8988T (cell line): ENCODE data around the gene COMMD7.

Experiments
- DNase-seq: peaks from one replicate; pipeline ENCODE4 v3.0.0; 2011

Gene COMMD7

GRCh38 chr20:32672982-32673851 is 70.0 kb downstream of the COMMD7 start:
- no peak for DNase-seq

DNA sequence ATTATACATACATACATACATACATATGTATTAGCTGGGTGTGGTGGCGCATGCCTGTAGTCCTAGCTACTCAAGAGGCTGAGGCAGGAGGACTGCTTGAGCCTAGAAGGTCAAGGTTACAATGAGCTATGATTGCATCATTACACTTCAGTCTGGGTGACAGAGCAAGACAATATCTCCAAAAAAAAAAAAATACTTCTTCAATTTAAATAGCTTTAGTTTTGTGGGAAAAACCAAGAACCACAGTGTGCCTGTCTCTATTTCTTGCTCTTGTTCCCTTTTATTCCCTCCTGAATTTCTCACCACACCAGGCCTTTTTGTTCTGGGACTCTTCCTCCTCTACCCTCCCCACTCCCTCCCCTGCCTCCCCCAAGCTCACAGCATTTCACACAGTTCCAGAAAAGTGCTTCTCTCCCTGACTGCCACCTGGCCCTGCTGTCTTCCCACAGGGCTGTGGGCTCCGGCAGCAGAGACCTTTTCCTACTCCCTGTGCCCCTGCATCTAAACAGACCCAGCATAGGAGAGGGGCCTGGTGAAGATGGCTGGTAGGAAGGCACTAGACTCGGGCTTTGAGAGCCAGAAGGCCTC is 70.8 kb downstream of the COMMD7 start:
- no peak for DNase-seq

DNA sequence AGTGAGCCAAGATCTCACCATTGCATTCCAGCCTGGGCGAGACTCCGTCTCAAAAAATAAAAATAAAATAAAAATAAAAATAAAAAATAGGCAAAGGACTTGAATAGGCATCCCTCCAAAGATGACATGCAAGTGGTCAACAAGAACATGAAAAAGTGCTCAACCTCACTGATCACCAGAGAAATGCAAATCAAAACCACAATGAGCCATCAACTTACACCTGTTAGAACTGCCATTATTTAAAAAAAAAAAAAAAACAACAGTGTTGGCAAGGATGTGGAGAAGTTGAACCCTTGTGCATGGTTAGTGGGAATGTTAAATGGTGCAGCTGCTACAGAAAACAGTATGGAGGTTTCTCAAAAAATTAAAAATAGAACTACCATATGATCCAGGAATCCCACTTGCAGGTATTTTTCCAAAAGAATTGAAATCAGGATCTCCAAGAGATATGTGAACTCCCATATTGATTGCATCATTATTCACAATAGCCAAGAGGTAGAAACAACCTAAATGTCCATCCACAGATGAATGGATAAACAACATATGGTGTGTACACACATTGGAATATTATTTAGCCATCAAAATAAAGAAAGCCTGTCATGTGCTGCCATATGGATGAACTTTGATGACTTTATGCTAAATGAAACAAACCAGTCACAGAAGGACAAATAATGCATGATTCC is 72.4 kb downstream of the COMMD7 start:
- no peak for DNase-seq

DNA sequence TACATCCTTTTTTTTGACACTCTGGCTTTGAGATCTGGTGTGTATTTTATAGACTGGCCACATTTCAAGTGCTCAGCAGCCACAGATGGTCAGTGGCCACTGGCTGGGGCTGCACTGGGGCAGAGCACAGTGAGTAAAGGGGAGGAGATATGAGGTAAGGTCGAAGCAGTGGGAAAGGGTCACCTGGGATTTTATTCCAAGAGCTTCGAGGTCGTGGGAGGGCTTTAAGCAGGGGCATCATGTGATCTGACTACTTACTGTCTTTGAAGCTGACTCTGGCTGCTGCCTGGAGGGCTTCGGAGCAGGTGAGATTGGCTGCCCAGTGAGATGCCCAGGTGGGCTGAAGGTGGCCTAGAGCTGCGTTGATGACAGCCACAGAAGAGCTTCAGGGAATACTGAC is 76.2 kb downstream of the COMMD7 start:
- no peak for DNase-seq

GRCh38 chr20:32664678-32665159 is 78.5 kb downstream of the COMMD7 start:
- DNase-seq = no peak

DNA sequence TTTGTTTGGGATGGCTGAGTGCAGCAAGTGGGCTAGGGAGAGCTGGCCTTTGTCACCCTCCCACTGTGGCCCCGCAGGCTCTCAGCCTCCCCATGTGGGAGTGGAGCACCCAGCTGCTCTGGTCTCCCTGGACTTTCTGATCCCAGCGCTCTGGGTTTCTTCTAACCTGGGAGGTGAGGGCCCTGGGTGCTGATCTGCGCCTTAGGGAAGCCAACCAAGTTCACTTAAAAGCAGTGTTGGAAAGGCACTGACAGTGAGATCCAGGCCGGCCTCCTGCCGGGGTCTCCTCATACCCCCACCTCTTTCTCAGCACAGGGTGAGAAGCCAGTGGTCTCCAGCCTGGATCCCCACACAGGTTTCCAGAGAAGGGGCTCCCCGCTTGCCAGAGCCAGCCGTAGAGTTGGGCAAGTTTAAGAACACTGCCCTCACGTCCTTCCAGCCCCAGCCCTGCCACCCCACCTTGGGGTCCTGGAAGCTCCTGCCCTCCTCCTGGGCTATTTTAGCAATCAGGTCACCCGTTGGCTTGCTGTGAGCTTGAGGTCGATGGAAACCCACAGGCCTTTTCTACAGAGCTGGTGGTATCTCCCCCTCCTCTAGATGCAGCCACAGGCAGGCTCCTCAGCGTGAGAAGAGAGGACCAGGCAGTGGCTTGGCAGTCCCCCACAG is 79.1 kb downstream of the COMMD7 start:
- DNase-seq = no peak

- no peak for DNase-seq
These were observed 79.8 kb downstream of the COMMD7 start for GRCh38 chr20:32663335-32664011.

- DNase-seq = no peak
These were observed 81.3 kb downstream of the COMMD7 start for GRCh38 chr20:32661820-32662528.

GRCh38 chr20:32660661-32661060 is 82.6 kb downstream of the COMMD7 start:
- no peak for DNase-seq

DNA sequence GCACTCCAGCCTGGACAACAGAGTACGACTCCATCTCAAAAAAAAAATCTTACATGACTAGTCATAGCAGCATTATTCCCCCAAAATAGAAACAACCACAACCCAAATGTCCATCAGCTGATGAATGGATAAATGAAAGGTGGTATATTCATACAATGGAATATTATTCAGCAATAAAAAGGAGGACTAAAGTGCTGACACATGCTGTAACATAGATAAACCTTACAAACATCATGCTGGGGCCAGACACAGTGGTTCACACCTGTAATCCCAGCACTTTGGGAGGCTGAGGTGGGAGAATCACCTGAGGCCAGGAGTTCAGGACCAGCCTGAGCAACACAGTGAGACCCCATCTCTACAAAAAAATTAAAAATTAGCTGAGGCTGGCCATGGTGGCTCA is 86.4 kb downstream of the COMMD7 start:
- DNase-seq = no peak

- no peak for DNase-seq
These were observed 87.3 kb downstream of the COMMD7 start for GRCh38 chr20:32655903-32656512.

- peak; percentile 82 for DNase-seq
These were observed 90.3 kb downstream of the COMMD7 start for GRCh38 chr20:32652739-32653526.
